ENCODE data around the gene TMF1.

The TMF1 gene

DNA sequence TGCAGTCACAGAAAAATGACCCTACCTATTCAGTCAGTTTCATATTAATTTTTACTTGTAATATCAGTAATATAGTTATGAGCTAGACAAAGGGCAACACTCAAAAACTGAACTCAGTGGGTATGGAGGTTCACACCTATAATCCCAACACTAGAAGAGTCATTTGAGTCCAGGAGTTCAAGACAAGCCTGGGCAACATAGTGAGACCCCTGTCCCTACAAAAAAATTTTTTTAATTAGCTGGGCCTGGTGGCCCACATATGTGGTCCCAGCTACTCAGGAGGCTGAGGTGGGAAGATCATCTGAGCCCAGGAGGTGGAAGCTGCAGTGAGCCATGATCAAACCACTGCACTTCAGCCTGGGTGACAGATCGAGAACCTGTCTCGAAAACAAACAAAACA, 3.1 kb downstream of the TMF1 start:
- ChIA-PET CTCF (interaction anchor here (0.9 to 2.3 kb wide), 4 partner anchors 16 to 35 kb away, joined by 3 to 6 read pairs (median 4); partner anchors contain the start of gene EOGT), POLR2A (interaction anchor here (0.6 kb wide), 1 partner anchor 41 kb away, joined by 3 read pairs; no protein-coding TSS in a partner anchor)
- TF ChIP-seq, protein P1, sequence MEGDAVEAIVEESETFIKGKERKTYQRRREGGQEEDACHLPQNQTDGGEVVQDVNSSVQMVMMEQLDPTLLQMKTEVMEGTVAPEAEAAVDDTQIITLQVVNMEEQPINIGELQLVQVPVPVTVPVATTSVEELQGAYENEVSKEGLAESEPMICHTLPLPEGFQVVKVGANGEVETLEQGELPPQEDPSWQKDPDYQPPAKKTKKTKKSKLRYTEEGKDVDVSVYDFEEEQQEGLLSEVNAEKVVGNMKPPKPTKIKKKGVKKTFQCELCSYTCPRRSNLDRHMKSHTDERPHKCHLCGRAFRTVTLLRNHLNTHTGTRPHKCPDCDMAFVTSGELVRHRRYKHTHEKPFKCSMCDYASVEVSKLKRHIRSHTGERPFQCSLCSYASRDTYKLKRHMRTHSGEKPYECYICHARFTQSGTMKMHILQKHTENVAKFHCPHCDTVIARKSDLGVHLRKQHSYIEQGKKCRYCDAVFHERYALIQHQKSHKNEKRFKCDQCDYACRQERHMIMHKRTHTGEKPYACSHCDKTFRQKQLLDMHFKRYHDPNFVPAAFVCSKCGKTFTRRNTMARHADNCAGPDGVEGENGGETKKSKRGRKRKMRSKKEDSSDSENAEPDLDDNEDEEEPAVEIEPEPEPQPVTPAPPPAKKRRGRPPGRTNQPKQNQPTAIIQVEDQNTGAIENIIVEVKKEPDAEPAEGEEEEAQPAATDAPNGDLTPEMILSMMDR (IDR thresholded peaks at IDR 0.05; ENCODE audit: control extremely low read depth, extremely low read depth, low read depth, missing control alignments): no peak
- no peak for DNase-seq (ENCODE audit: extremely low spot score)

DNA sequence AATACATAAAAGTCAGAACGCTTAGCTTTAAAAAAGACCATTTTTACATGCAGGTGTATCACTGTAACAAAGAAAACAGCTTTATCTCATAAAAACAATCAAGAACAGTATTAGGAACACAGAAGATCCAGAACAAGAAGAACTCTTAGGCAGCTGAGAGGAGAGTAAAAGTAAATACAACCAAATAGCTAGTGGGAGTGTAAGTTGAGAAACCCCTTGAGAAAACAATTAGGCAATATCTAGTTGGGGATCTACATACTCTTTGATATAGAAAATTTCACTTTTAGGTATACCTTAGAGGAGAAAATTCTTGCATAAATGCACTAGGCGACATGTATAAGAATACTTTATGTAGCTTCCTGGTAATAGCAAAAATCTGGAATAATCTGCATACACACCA, 7.5 kb downstream of the TMF1 start:
- TF ChIP-seq, protein P1 (IDR thresholded peaks at IDR 0.05; ENCODE audit: control extremely low read depth, extremely low read depth, low read depth, missing control alignments): no peak
- ChIA-PET CTCF (interaction anchor here (1.1 to 2.6 kb wide), 6 partner anchors 12 to 262 kb away, joined by 3 to 10 read pairs (median 6); partner anchors contain the start of gene EOGT), POLR2A (no interaction called here)
- DNase-seq (ENCODE audit: extremely low spot score): no peak

DNA sequence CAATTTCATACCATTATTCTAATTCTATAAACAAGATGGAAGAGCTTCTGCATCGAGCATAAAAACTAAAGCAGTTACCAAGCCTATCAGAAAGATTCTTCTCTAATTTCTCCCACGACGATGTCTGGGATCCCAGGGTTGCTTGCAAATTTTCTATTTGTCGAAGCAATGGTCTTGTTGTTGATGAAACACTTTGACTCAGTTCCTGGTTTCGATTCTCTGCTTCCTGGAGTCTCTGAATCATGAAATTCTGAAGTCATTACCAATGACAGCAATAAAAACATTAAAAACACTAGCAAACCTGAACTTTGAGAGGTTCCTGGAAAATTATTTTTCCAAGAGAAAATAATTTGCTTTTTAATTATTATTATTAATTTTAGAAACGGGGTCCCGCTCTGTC, 18.7 kb downstream of the TMF1 start:
- CTCF ChIA-PET: interaction anchor here (1.1 to 2.8 kb wide), 5 partner anchors 9 to 25 kb away, joined by 3 to 10 read pairs (median 5); partner anchors contain the start of gene TMF1
- POLR2A ChIA-PET: no interaction called here
- TF ChIP-seq, protein P1 (IDR thresholded peaks at IDR 0.05; ENCODE audit: control extremely low read depth, extremely low read depth, low read depth, missing control alignments): no peak

DNA sequence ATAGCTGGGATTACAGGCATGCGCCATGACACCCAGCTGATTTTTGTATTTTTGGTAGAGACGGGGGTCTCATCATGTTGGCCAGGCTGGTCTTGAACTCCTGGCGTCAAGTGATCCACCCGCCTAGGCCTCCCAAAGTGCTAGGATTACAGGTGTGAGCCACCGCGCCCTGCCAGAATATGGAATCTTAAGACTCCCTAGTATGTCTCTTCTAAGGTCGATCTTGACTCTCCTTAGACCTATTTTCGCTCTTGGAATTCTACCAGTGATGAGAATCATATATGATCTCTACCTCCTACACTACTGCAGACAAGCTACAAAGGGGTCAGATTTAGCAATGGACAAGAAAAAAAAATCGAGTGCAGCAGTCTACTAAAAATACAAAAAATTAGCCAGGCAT, 19.4 kb downstream of the TMF1 start:
- no peak for DNase-seq (ENCODE audit: extremely low spot score)
- TF ChIP-seq, protein P1 (IDR thresholded peaks at IDR 0.05; ENCODE audit: control extremely low read depth, extremely low read depth, low read depth, missing control alignments): no peak
- ChIA-PET POLR2A (no interaction called here), CTCF (interaction anchor here (1.1 to 2.8 kb wide), 6 partner anchors 10 to 272 kb away, joined by 3 to 10 read pairs (median 4); partner anchors contain the start of gene TMF1)

More for the DNA sequence above, 18.7 kb downstream of the TMF1 start:
- DNase-seq (ENCODE audit: extremely low spot score): no peak

DNA sequence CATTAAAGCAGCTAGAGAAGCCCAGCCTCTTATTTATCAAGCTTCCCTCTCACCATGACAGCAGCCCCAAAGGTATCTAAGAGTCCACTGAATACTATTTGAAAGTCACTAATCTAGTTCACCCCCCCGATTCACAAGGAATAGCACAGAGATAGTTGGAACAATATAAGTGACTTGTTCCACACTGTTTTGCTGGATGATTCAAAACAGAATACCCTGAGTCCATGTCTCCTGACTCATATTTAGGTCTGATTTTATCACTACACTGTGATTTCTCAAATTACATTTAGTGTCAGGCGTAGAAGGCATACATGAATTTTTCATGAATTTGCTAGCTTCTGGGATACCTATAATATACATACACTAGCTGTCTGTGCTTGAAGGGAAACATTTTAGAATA, 20.0 kb downstream of the TMF1 start:
- DNase-seq (ENCODE audit: extremely low spot score): no peak
- POLR2A ChIA-PET: no interaction called here
- CTCF ChIA-PET: interaction anchor here (1.0 to 2.8 kb wide), 8 partner anchors 10 to 273 kb away, joined by 3 to 10 read pairs (median 4); partner anchors contain the start of gene TMF1
- TF ChIP-seq, protein P1 (IDR thresholded peaks at IDR 0.05; ENCODE audit: control extremely low read depth, extremely low read depth, low read depth, missing control alignments): no peak

DNA sequence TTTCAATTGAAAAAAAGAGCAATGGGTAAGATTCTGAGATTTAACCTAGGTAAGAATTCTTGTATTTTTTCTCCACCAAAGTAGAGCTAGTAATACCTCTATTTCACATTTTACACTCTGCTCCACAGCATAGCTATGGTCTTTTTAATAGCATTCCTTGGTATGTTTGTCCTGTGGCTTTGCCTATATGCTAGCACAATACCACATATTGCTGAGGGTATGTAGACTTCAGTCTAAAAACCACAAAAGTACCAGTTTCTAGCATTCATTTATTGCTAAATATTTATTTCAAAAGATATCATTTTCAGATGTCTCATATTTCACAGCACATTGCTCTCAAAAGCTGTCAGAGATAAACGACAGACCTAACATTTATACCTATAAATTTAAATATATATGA, 20.5 kb downstream of the TMF1 start:
- TF ChIP-seq, protein P1 (IDR thresholded peaks at IDR 0.05; ENCODE audit: control extremely low read depth, extremely low read depth, low read depth, missing control alignments): no peak
- DNase-seq (ENCODE audit: extremely low spot score): no peak
- ChIA-PET POLR2A (no interaction called here), CTCF (interaction anchor here (1.0 to 2.8 kb wide), 6 partner anchors 14 to 274 kb away, joined by 3 to 10 read pairs (median 4); partner anchors contain the start of gene TMF1)
